Activated T-helper 1 cell treated with anti-CD3 and anti-CD28 coated beads, Interleukin-12 subunit alpha, Interleukin-12 subunit beta, Interleukin-2, Interleukin-4 antibody, amounts not matched to agents 30 ng/mL and 10 ng/mL and 1 ng/mL, durations not matched to agents 14 hours and 24 hours and 36 hours (primary cell): ENCODE data around the gene LRP5. TPM values are rescaled to one million over a fixed set of nuclear protein-coding genes. Genes with fewer than 3 reads are reported as not detected.
A peak's percentile ranks its signal among the peaks of the same experiment; 100 is the strongest.
"Not testable (repeated sequence)": the region's sequence is repeated elsewhere in the genome, so short reads cannot be mapped to it uniquely, and the experiment has no call there.

Experiments
- DNase-seq: peaks from one replicate; pipeline ENCODE4 v3.0.0; 2021; ENCODE audit warnings: low spot score
- H3K27ac Mint-ChIP-seq: one replicate; pipeline ENCODE4 v1.8.0; 2021; ENCODE audit warnings: mild to moderate bottlenecking, mixed read lengths
- H3K27me3 Mint-ChIP-seq: one replicate; pipeline ENCODE4 v1.8.0; 2022; ENCODE audit warnings: mild to moderate bottlenecking, moderate library complexity, mixed read lengths; ENCODE audit not compliant: insufficient read depth
- H3K36me3 Mint-ChIP-seq: one replicate; pipeline ENCODE4 v1.8.0; 2021; ENCODE audit warnings: low read depth, mixed read lengths
- H3K4me1 Mint-ChIP-seq: one replicate; pipeline ENCODE4 v1.8.0; 2021; ENCODE audit warnings: low read depth, mixed read lengths
- H3K4me3 Mint-ChIP-seq: one replicate; pipeline ENCODE4 v1.8.0; 2021; ENCODE audit warnings: mild to moderate bottlenecking, moderate library complexity, mixed read lengths
- H3K9me3 Mint-ChIP-seq: one replicate; pipeline ENCODE4 v1.8.0; 2021; ENCODE audit warnings: mixed read lengths
- intact Hi-C: fragments of 100-400 bp; cut with micrococcal nuclease; formaldehyde crosslinking; loops from one replicate; pipeline ENCODE4 v1.15.1; 2024
- total RNA-seq: library from RNA; stranded (reverse); gene quantifications from 2 replicates; pipeline ENCODE4 v1.2.3, GENCODE V29; 2022

LRP5 gene
- total RNA-seq, 1 donor from 2014 or later: 23.9 TPM

- no peaks in the 10 kb centered on the region for H3K27me3 Mint-ChIP-seq
- H3K9me3 Mint-ChIP-seq: no peaks in the 10 kb centered on the region
- intact Hi-C loops: no loop called here
- peaks cover 83% of the 10 kb centered on the region for H3K4me1 Mint-ChIP-seq
- H3K27ac Mint-ChIP-seq: peak overlapping the region; percentile 73
- peaks cover 33% of the 10 kb centered on the region for H3K36me3 Mint-ChIP-seq
- DNase-seq: no peak
- peak overlapping the region; percentile 57 for H3K4me3 Mint-ChIP-seq
Observed at GRCh38 chr11:68470304-68470811, 158.0 kb downstream of the LRP5 start.

- H3K4me3 Mint-ChIP-seq: peak overlapping the region; percentile 71
- H3K27ac Mint-ChIP-seq: peak overlapping the region; percentile 77
- no peaks in the 10 kb centered on the region for H3K9me3 Mint-ChIP-seq
- peak; percentile 56 for DNase-seq
- peaks cover 75% of the 10 kb centered on the region for H3K4me1 Mint-ChIP-seq
- no peaks in the 10 kb centered on the region for H3K27me3 Mint-ChIP-seq
- intact Hi-C loops: loop anchor here (1.0 to 2.0 kb wide), 2 partner anchors 10 to 79 kb away; no protein-coding TSS in a partner anchor
- peaks cover 30% of the 10 kb centered on the region for H3K36me3 Mint-ChIP-seq
Observed at GRCh38 chr11:68471360-68472340, 159.3 kb downstream of the LRP5 start.

- Mint-ChIP-seq H3K9me3 (peaks cover 3% of the 10 kb centered on the region), H3K27ac (no peak overlapping the region), H3K4me1 (peaks cover 72% of the 10 kb centered on the region), H3K27me3 (no peaks in the 10 kb centered on the region), H3K36me3 (peaks cover 34% of the 10 kb centered on the region), H3K4me3 (peak overlapping the region; percentile 71)
- DNase-seq: no peak
- intact Hi-C loops: loop anchor here (1.0 to 2.0 kb wide), 2 partner anchors 11 to 78 kb away; no protein-coding TSS in a partner anchor
Observed at GRCh38 chr11:68472778-68473177, 160.4 kb downstream of the LRP5 start.

GRCh38 chr11:68473693-68474092, 161.3 kb downstream of the LRP5 start:
- DNase-seq: no peak
- intact Hi-C loops: loop anchor here (2.0 kb wide), 1 partner anchor 77 kb away; no protein-coding TSS in a partner anchor
- H3K27ac Mint-ChIP-seq: peak overlapping the region; percentile 69
- H3K4me3 Mint-ChIP-seq: peak overlapping the region; percentile 24
- peaks cover 3% of the 10 kb centered on the region for H3K9me3 Mint-ChIP-seq
- peaks cover 29% of the 10 kb centered on the region for H3K36me3 Mint-ChIP-seq
- H3K4me1 Mint-ChIP-seq: peaks cover 63% of the 10 kb centered on the region
- no peaks in the 10 kb centered on the region for H3K27me3 Mint-ChIP-seq

GRCh38 chr11:68475626-68476025, 163.2 kb downstream of the LRP5 start:
- DNase-seq, H3K27ac Mint-ChIP-seq, H3K4me3 Mint-ChIP-seq, H3K9me3 Mint-ChIP-seq, H3K27me3 Mint-ChIP-seq, intact Hi-C loops: not testable (repeated sequence)
- H3K36me3 Mint-ChIP-seq: peaks cover 31% of the 10 kb centered on the region
- H3K4me1 Mint-ChIP-seq: peaks cover 59% of the 10 kb centered on the region

- Mint-ChIP-seq H3K4me1 (peaks cover 40% of the 10 kb centered on the region), H3K9me3 (peaks cover 9% of the 10 kb centered on the region), H3K36me3 (peaks cover 31% of the 10 kb centered on the region), H3K4me3 (no peak overlapping the region), H3K27ac (no peak overlapping the region), H3K27me3 (no peaks in the 10 kb centered on the region)
- DNase-seq: no peak
- intact Hi-C loops: no loop called here
Observed at GRCh38 chr11:68479390-68479789, 167.0 kb downstream of the LRP5 start.

GRCh38 chr11:68480193-68480592, 167.8 kb downstream of the LRP5 start:
- intact Hi-C loops: no loop called here
- Mint-ChIP-seq H3K4me1 (peaks cover 40% of the 10 kb centered on the region), H3K36me3 (peaks cover 32% of the 10 kb centered on the region), H3K9me3 (peaks cover 9% of the 10 kb centered on the region), H3K27ac (no peak overlapping the region), H3K27me3 (no peaks in the 10 kb centered on the region), H3K4me3 (no peak overlapping the region)
- DNase-seq: no peak

- DNase-seq: no peak
- intact Hi-C loops: no loop called here
- H3K4me3 Mint-ChIP-seq: no peak overlapping the region
- H3K36me3 Mint-ChIP-seq: peaks cover 34% of the 10 kb centered on the region
- H3K9me3 Mint-ChIP-seq: peaks cover 9% of the 10 kb centered on the region
- H3K4me1 Mint-ChIP-seq: peaks cover 44% of the 10 kb centered on the region
- H3K27ac Mint-ChIP-seq: no peak overlapping the region
- H3K27me3 Mint-ChIP-seq: no peaks in the 10 kb centered on the region
Observed at GRCh38 chr11:68480852-68481510, 168.6 kb downstream of the LRP5 start.

GRCh38 chr11:68481579-68482240, 169.3 kb downstream of the LRP5 start:
- Mint-ChIP-seq H3K36me3 (peaks cover 36% of the 10 kb centered on the region), H3K4me3 (no peak overlapping the region), H3K27ac (no peak overlapping the region), H3K9me3 (peaks cover 9% of the 10 kb centered on the region), H3K27me3 (no peaks in the 10 kb centered on the region), H3K4me1 (peaks cover 46% of the 10 kb centered on the region)
- intact Hi-C loops: no loop called here
- DNase-seq: no peak

GRCh38 chr11:68488623-68489022, 176.2 kb downstream of the LRP5 start:
- peaks cover 21% of the 10 kb centered on the region for H3K36me3 Mint-ChIP-seq
- peaks cover 6% of the 10 kb centered on the region for H3K9me3 Mint-ChIP-seq
- intact Hi-C loops: no loop called here
- H3K4me3 Mint-ChIP-seq: no peak overlapping the region
- H3K27me3 Mint-ChIP-seq: no peaks in the 10 kb centered on the region
- no peak for DNase-seq
- H3K4me1 Mint-ChIP-seq: peaks cover 38% of the 10 kb centered on the region
- no peak overlapping the region for H3K27ac Mint-ChIP-seq

- Mint-ChIP-seq H3K27me3 (no peaks in the 10 kb centered on the region), H3K27ac (no peak overlapping the region), H3K36me3 (peaks cover 3% of the 10 kb centered on the region), H3K4me1 (peaks cover 35% of the 10 kb centered on the region), H3K9me3 (no peaks in the 10 kb centered on the region), H3K4me3 (no peak overlapping the region)
- no peak for DNase-seq
- intact Hi-C loops: no loop called here
Observed at GRCh38 chr11:68495220-68495729, 182.9 kb downstream of the LRP5 start.

- intact Hi-C loops: no loop called here
- no peak overlapping the region for H3K27ac Mint-ChIP-seq
- peaks cover 29% of the 10 kb centered on the region for H3K4me1 Mint-ChIP-seq
- no peak for DNase-seq
- peaks cover 3% of the 10 kb centered on the region for H3K36me3 Mint-ChIP-seq
- no peaks in the 10 kb centered on the region for H3K27me3 Mint-ChIP-seq
- H3K9me3 Mint-ChIP-seq: no peaks in the 10 kb centered on the region
- no peak overlapping the region for H3K4me3 Mint-ChIP-seq
Observed at GRCh38 chr11:68495872-68496271, 183.5 kb downstream of the LRP5 start.
